H1 (cell line): ENCODE measurements around the gene ZNF423. TPM values are rescaled to one million over a fixed set of nuclear protein-coding genes. Genes with fewer than 3 reads are reported as not detected.

Experiments used
- CTCF ChIA-PET: fragments of 300-600 bp; sonication (Branson Sonifier 250); formaldehyde crosslinking; loops from one replicate; lab custom pipeline; 2021; ENCODE audit not compliant: partially characterized antibody; lab: Charles Lee
- POLR2A ChIA-PET: fragments of 300-600 bp; sonication (Branson Sonifier 250); formaldehyde crosslinking; loops from one replicate; lab custom pipeline; 2021; ENCODE audit warnings: inconsistent platforms; ENCODE audit not compliant: partially characterized antibody; lab: Charles Lee
- DNase-seq, 2 experiments: peaks; one replicate each; pipeline versions ENCODE4 v3.0.0 to v3.0.0-alpha.2; 2010 to 2022; ENCODE audit warnings: low spot score in 2 of 2, low read depth in 1 of 2, mixed read lengths in 1 of 2
- FAIRE-seq: peaks from 2 replicates; lab custom pipeline; 2011; peaks lifted over from hg19 to GRCh38; lab: Jason Lieb, UNC
- H2AFZ ChIP-seq: 2 replicates; pipeline ENCODE4 v1.8.1; 2012; ENCODE audit warnings: low read length, inconsistent platforms
- H2AK5ac ChIP-seq: 2 replicates; pipeline ENCODE4 v1.6.1; 2013; ENCODE audit warnings: low read depth, low read length
- H2BK120ac ChIP-seq: replicated peaks from 2 replicates; pipeline ENCODE3; 2013; ENCODE audit warnings: low read depth, low read length, inconsistent platforms
- H2BK12ac ChIP-seq: 2 replicates; pipeline ENCODE4 v1.6.1; 2013; ENCODE audit warnings: low read depth, low read length
- H2BK15ac ChIP-seq: 2 replicates; pipeline ENCODE4 v1.6.1; 2013; ENCODE audit warnings: low read length
- H2BK20ac ChIP-seq: 2 replicates; pipeline ENCODE4 v1.6.1; 2013; ENCODE audit warnings: low read length
- H2BK5ac ChIP-seq: 2 replicates; pipeline ENCODE4 v1.6.1; 2013; ENCODE audit warnings: low read depth, low read length
- H3K14ac ChIP-seq: 2 replicates; pipeline ENCODE4 v1.6.1; 2013; ENCODE audit warnings: inconsistent platforms; ENCODE audit not compliant: insufficient read length
- H3K18ac ChIP-seq: 2 replicates; pipeline ENCODE4 v1.6.1; 2013; ENCODE audit warnings: low read length; ENCODE audit errors: extremely low read depth
- H3K23ac ChIP-seq: 2 replicates; pipeline ENCODE4 v1.6.1; 2013; ENCODE audit warnings: inconsistent platforms; ENCODE audit not compliant: insufficient read length
- H3K23me2 ChIP-seq: 2 replicates; pipeline ENCODE4 v1.6.1; 2013; ENCODE audit warnings: low read depth, low read length
- H3K27ac ChIP-seq: 2 replicates; pipeline ENCODE4 v1.6.1; 2011; ENCODE audit warnings: low read depth, low read length, inconsistent platforms
- H3K27me3 ChIP-seq, 4 experiments: replicated peaks in 1 of 4; 1 replicate in 1 of 4; 2 replicates in 3 of 4; pipeline versions ENCODE4 v1.6.1 to v1.8.1; 2011 to 2013; ENCODE audit warnings: low read length in 3 of 4, mild to moderate bottlenecking in 3 of 4, inconsistent platforms in 2 of 4, mixed read lengths in 2 of 4, moderate library complexity in 1 of 4; ENCODE audit not compliant: control insufficient read depth in 3 of 4, insufficient read depth in 3 of 4; ENCODE audit errors: extremely low read depth in 1 of 4
- H3K36me3 ChIP-seq, 4 experiments: 2 replicates each; pipeline versions ENCODE4 v1.6.1 to v1.8.1; 2011 to 2013; ENCODE audit warnings: mild to moderate bottlenecking in 4 of 4, low read length in 3 of 4, moderate library complexity in 2 of 4, control low read depth in 1 of 4, inconsistent platforms in 1 of 4; ENCODE audit not compliant: insufficient read depth in 4 of 4, control insufficient read depth in 2 of 4
- H3K4ac ChIP-seq: replicated peaks from 2 replicates; pipeline ENCODE3; 2013; ENCODE audit warnings: low read length, low read depth, mixed read lengths, inconsistent platforms; ENCODE audit not compliant: insufficient read length
- H3K4me1 ChIP-seq, 4 experiments: replicated peaks in 1 of 4; 1 replicate in 1 of 4; 2 replicates in 3 of 4; pipeline versions ENCODE4 v1.6.1 to v1.8.1; 2011 to 2013; ENCODE audit warnings: low read length in 3 of 4, inconsistent platforms in 2 of 4, mixed read lengths in 1 of 4; ENCODE audit not compliant: insufficient read depth in 4 of 4, control insufficient read depth in 3 of 4
- H3K4me2 ChIP-seq, 2 experiments: 2 replicates each; pipeline versions ENCODE4 v1.6.1 to v1.8.1; 2011 to 2013; ENCODE audit warnings: low read depth in 2 of 2, low read length in 2 of 2, control low read depth in 1 of 2, inconsistent platforms in 1 of 2, mild to moderate bottlenecking in 1 of 2; ENCODE audit not compliant: insufficient read depth in 1 of 2
- H3K4me3 ChIP-seq, 4 experiments: fragments of 200-600, 300-600 bp in 1 of 4; sonication (generic), shearing (Covaris generic), sonication (Bioruptor Twin) in 1 of 4; 2 replicates each; pipeline versions ENCODE4 v1.5.1 to v1.8.1; 2011 to 2016; ENCODE audit warnings: low read length in 4 of 4, low read depth in 3 of 4, control low read depth in 2 of 4, inconsistent platforms in 2 of 4, mild to moderate bottlenecking in 2 of 4, mixed read lengths in 1 of 4, moderate library complexity in 1 of 4; ENCODE audit not compliant: insufficient read depth in 2 of 4; ENCODE audit errors: extremely low read depth in 1 of 4
- H3K56ac ChIP-seq: replicated peaks from 2 replicates; pipeline ENCODE3; 2013; ENCODE audit warnings: low read depth, mild to moderate bottlenecking, mixed read lengths, low read length, inconsistent platforms; ENCODE audit not compliant: insufficient read length
- H3K79me1 ChIP-seq: 2 replicates; pipeline ENCODE4 v1.6.1; 2013; ENCODE audit warnings: low read depth, low read length, control low read depth
- H3K79me2 ChIP-seq, 2 experiments: 2 replicates each; pipeline versions ENCODE4 v1.6.1 to v1.8.1; 2012 to 2013; ENCODE audit warnings: low read length in 2 of 2, mild to moderate bottlenecking in 2 of 2, inconsistent platforms in 1 of 2; ENCODE audit not compliant: insufficient read depth in 2 of 2, control insufficient read depth in 1 of 2
- H3K9ac ChIP-seq, 4 experiments: replicated peaks in 1 of 4; 1 replicate in 1 of 4; 2 replicates in 3 of 4; pipeline versions ENCODE4 v1.6.1 to v1.8.1; 2011 to 2013; ENCODE audit warnings: low read depth in 3 of 4, low read length in 3 of 4, control low read depth in 2 of 4, mild to moderate bottlenecking in 2 of 4, moderate library complexity in 2 of 4, inconsistent platforms in 1 of 4; ENCODE audit errors: extremely low read depth in 1 of 4
- H3K9me3 ChIP-seq, 2 experiments: 2 replicates each; pipeline versions ENCODE4 v1.6.1 to v1.8.1; 2012 to 2013; ENCODE audit warnings: mild to moderate bottlenecking in 2 of 2, moderate library complexity in 2 of 2, control low read depth in 1 of 2, inconsistent platforms in 1 of 2, low read depth in 1 of 2, low read length in 1 of 2, mixed read lengths in 1 of 2; ENCODE audit not compliant: insufficient read depth in 2 of 2
- H4K20me1 ChIP-seq, 2 experiments: replicated peaks in 1 of 2; 2 replicates each; pipeline versions ENCODE3 to v1.8.1; 2011 to 2013; ENCODE audit warnings: inconsistent platforms in 2 of 2, low read length in 2 of 2, mild to moderate bottlenecking in 1 of 2; ENCODE audit not compliant: insufficient read depth in 2 of 2, control insufficient read depth in 1 of 2
- H4K5ac ChIP-seq: 2 replicates; pipeline ENCODE4 v1.6.1; 2013; ENCODE audit warnings: low read length, low read depth, mixed read lengths, inconsistent platforms; ENCODE audit not compliant: insufficient read length
- H4K8ac ChIP-seq: 2 replicates; pipeline ENCODE4 v1.8.0; 2013; ENCODE audit warnings: mild to moderate bottlenecking, moderate library complexity, low read length, inconsistent platforms; ENCODE audit not compliant: insufficient read depth; ENCODE audit errors: extremely low read depth
- H4K91ac ChIP-seq: replicated peaks from 2 replicates; pipeline ENCODE3; 2013; ENCODE audit warnings: low read length, mixed read lengths, inconsistent platforms; ENCODE audit not compliant: insufficient read length
- ASH2L ChIP-seq: fragments of 200-600, 300-600 bp; sonication (generic); IDR thresholded peaks from one replicate; pipeline ENCODE4 v1.7.1; 2017; ENCODE audit warnings: low read length
- CEBPB ChIP-seq: IDR thresholded peaks from 2 replicates; pipeline ENCODE4 v1.6.1; 2012; ENCODE audit warnings: low read depth, low read length
- CTBP2 ChIP-seq: IDR thresholded peaks from 2 replicates; pipeline ENCODE4 v1.7.0; 2011; ENCODE audit warnings: borderline replicate concordance, mild to moderate bottlenecking, moderate library complexity, mixed read lengths, low read length; ENCODE audit not compliant: insufficient read depth, insufficient read length
- EZH2 ChIP-seq: fragments of 200-600 bp; sonication (generic); IDR thresholded peaks from 2 replicates; pipeline ENCODE4 v1.7.1; 2012; ENCODE audit warnings: low read depth, mild to moderate bottlenecking, moderate library complexity, low read length, inconsistent platforms; ENCODE audit not compliant: severe bottlenecking
- JUND ChIP-seq: IDR thresholded peaks from 2 replicates; pipeline ENCODE4 v1.6.1; 2011; ENCODE audit warnings: mild to moderate bottlenecking, improper control_type of control experiment, low read length
- KDM4A ChIP-seq: IDR thresholded peaks from one replicate; pipeline ENCODE4 v1.7.1; 2012; ENCODE audit warnings: low read depth, mild to moderate bottlenecking, moderate library complexity, low read length, inconsistent platforms; ENCODE audit not compliant: severe bottlenecking
- MAFK ChIP-seq: IDR thresholded peaks from 2 replicates; pipeline ENCODE4 v1.6.1; 2012; ENCODE audit warnings: low read depth, mild to moderate bottlenecking, improper control_type of control experiment, low read length
- NANOG ChIP-seq: IDR thresholded peaks from 2 replicates; pipeline ENCODE4 v1.6.1; 2011; ENCODE audit warnings: low read length, low read depth, mild to moderate bottlenecking, inconsistent platforms; ENCODE audit not compliant: insufficient read depth, poor library complexity, severe bottlenecking
- RFX5 ChIP-seq: IDR thresholded peaks from 2 replicates; pipeline ENCODE4 v1.6.1; 2011; ENCODE audit warnings: low read depth, low read length, improper control_type of control experiment, borderline replicate concordance
- RXRA ChIP-seq: IDR thresholded peaks from 2 replicates; pipeline ENCODE4 v1.6.1; 2011; ENCODE audit warnings: low read depth, mild to moderate bottlenecking, low read length, moderate library complexity; ENCODE audit not compliant: insufficient read depth
- SIRT6 ChIP-seq: IDR thresholded peaks from one replicate; pipeline ENCODE4 v1.7.1; 2012; ENCODE audit warnings: low read length, inconsistent platforms
- SP2 ChIP-seq: IDR thresholded peaks from 2 replicates; pipeline ENCODE4 v1.6.1; 2012; ENCODE audit warnings: mild to moderate bottlenecking, low read length, inconsistent platforms
- TBP ChIP-seq: IDR thresholded peaks from 2 replicates; pipeline ENCODE4 v1.6.1; 2011; ENCODE audit warnings: low read depth, low read length, improper control_type of control experiment
- YY1 ChIP-seq: IDR thresholded peaks from 2 replicates; pipeline ENCODE4 v1.6.1; 2011; ENCODE audit warnings: low read depth, mild to moderate bottlenecking, low read length
- ZNF274 ChIP-seq: IDR thresholded peaks from 2 replicates; pipeline ENCODE4 v1.7.0; 2012; ENCODE audit warnings: low read length, borderline replicate concordance; ENCODE audit errors: extremely low read depth
- WGBS, 2 experiments: shearing (Covaris generic) in 1 of 2; methylation state at CpG; one replicate each; pipeline versions ENCODE4 v1.1.6 to v1.1.7; 2013 to 2015; ENCODE audit warnings: low lambda C conversion rate in 2 of 2, mixed read lengths in 2 of 2, inconsistent platforms in 1 of 2, low coverage in 1 of 2, missing lambda C conversion rate in 1 of 2; ENCODE audit not compliant: insufficient replicate concordance in 2 of 2, insufficient coverage in 1 of 2, insufficient read length in 1 of 2; ENCODE audit errors: extremely low coverage in 1 of 2, missing lambda C conversion rate in 1 of 2; 5-methylcytosine and 5-hydroxymethylcytosine counted together
- polyA plus RNA-seq, 7 experiments: library from polyadenylated mRNA; depleted of rRNA in 3 of 7; stranded (reverse) in 5 of 7; unstranded in 2 of 7; fragments of >200 nt in 5 of 7; fragments of 200-250 nt in 2 of 7; gene quantifications; 1 replicate in 5 of 7; 2 replicates in 1 of 7; 4 replicates in 1 of 7; pipeline versions ENCODE4 v1.2.1 to v1.2.3, GENCODE V29; 2011 to 2013; ENCODE audit warnings: missing spikeins in 2 of 7, mixed read lengths in 2 of 7
- total RNA-seq: library from RNA; stranded (reverse); fragmentation: NEBNext Ultra II Directional; extraction: Animal tissue kit (Norgen Biotek cat#: 25700); gene quantifications from 2 replicates; pipeline ENCODE4 v1.2.1, GENCODE V29; 2021

The ZNF423 gene
- total and polyA plus RNA-seq, 2 of the 8 experiments (the other 6 are each of a cell fraction or from before 2014, with no cell fraction given): 38.2 to 52.3 TPM

DNA sequence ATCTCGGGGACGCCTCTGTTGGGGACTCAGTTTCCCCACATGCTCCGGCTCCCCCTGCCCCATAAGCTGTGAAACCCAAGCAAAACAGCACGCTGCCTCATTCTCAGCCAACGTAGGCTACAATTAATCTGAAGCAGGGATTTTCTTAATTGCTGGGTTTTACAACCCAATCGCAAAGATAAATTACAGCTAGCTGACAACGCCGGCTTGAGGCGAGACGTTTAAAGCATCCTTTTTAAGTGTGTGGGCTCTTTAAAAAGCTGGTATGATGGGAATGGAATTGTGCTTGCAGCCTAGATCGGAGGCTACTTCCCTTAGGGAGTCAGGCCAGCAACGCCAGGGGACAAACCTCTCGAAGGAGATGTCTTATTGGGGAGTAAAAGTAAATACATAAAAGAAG lies 185.3 kb downstream of the ZNF423 start:
- no peak overlapping the region for H3K4me2 ChIP-seq
- H3K79me1 ChIP-seq: peaks cover 11% of the 10 kb centered on the region
- no peak overlapping the region for H3K23ac ChIP-seq
- H2AK5ac ChIP-seq: no peak overlapping the region
- no peak overlapping the region for H2BK120ac ChIP-seq
- no peak overlapping the region for H3K9ac ChIP-seq
- H2BK15ac ChIP-seq: no peak overlapping the region
- no peak overlapping the region for H3K27ac ChIP-seq
- peaks cover 3 to 7% of the 10 kb centered on the region in 2 experiments for H4K20me1 ChIP-seq
- no peak overlapping the region for H2BK12ac ChIP-seq
- WGBS, 2 experiments: 91% methylated on average over 13 of the region's 13 CpGs; no CpG with 5 or more reads in 1 of the 2 experiments
- no peak overlapping the region for H2BK5ac ChIP-seq
- H3K4ac ChIP-seq: no peak overlapping the region
- no peaks in the 10 kb centered on the region for H3K9me3 ChIP-seq
- no peak overlapping the region for H3K14ac ChIP-seq
- no peak overlapping the region for H3K18ac ChIP-seq
- POLR2A ChIA-PET: interaction anchor here (1.0 to 1.2 kb wide), 2 partner anchors 11 to 51 kb away, joined by 3 to 5 read pairs; no protein-coding TSS in a partner anchor
- peaks cover 0 to 6% of the 10 kb centered on the region in 2 experiments; a peak in 1 of 4 replicates for H3K79me2 ChIP-seq
- FAIRE-seq (no peak), DNase-seq (no peak)
- H4K91ac ChIP-seq: no peak overlapping the region
- H3K23me2 ChIP-seq: no peaks in the 10 kb centered on the region
- no peaks in the 10 kb centered on the region for H3K27me3 ChIP-seq
- no peak overlapping the region for H2AFZ ChIP-seq
- peaks cover 0 to 8% (median 4%) of the 10 kb centered on the region in 4 experiments; a peak in 5 of 7 replicates for H3K4me1 ChIP-seq
- no peak overlapping the region for H4K8ac ChIP-seq
- no peak overlapping the region for H3K56ac ChIP-seq
- no peak overlapping the region for H3K4me3 ChIP-seq
- H2BK20ac ChIP-seq: no peak overlapping the region
- H3K36me3 ChIP-seq: no peaks in the 10 kb centered on the region
- CTCF ChIA-PET: interaction anchor here (0.6 to 1.5 kb wide), 5 partner anchors 9 to 77 kb away, joined by 3 to 4 read pairs (median 3); no protein-coding TSS in a partner anchor
- H4K5ac ChIP-seq: no peak overlapping the region
- TF ChIP-seq SP2: no peak
- TF ChIP-seq RXRA: no peak
- no peak for TF ChIP-seq ZNF274
- TF ChIP-seq EZH2: no peak
- no peak for TF ChIP-seq YY1
- no peak for TF ChIP-seq KDM4A
- no peak for TF ChIP-seq ASH2L
- TF ChIP-seq SIRT6: no peak
- TF ChIP-seq NANOG: no peak
- no peak for TF ChIP-seq CTBP2
- TF ChIP-seq MAFK: no peak
- no peak for TF ChIP-seq JUND
- TF ChIP-seq RFX5: no peak
- no peak for TF ChIP-seq TBP
- TF ChIP-seq CEBPB: no peak
